IPS DF 6.9 (cell line): ENCODE results near the gene C8G.

Experiments used
- DNase-seq: peaks from one replicate; pipeline ENCODE4 v3.0.0-alpha.2; 2013; ENCODE audit warnings: low read depth, low spot score
- H3K27ac ChIP-seq: one replicate; pipeline ENCODE4 v1.5.1; 2013; ENCODE audit warnings: low read length, control low read depth
- H3K27me3 ChIP-seq: 2 replicates; pipeline ENCODE4 v1.6.1; 2013; ENCODE audit warnings: mild to moderate bottlenecking, low read length; ENCODE audit not compliant: control insufficient read depth, insufficient read depth
- H3K36me3 ChIP-seq: 2 replicates; pipeline ENCODE4 v1.6.1; 2013; ENCODE audit warnings: low read length; ENCODE audit not compliant: control insufficient read depth, insufficient read depth
- H3K4me1 ChIP-seq: 2 replicates; pipeline ENCODE4 v1.6.1; 2013; ENCODE audit warnings: low read length; ENCODE audit not compliant: control insufficient read depth, insufficient read depth
- H3K4me3 ChIP-seq: 2 replicates; pipeline ENCODE4 v1.5.1; 2013; ENCODE audit warnings: mild to moderate bottlenecking, low read length
- H3K9me3 ChIP-seq: 2 replicates; pipeline ENCODE4 v1.6.1; 2013; ENCODE audit warnings: low read length, inconsistent platforms; ENCODE audit not compliant: control insufficient read depth, insufficient read depth
- WGBS: extraction: QIAGEN DNeasy Blood & Tissue Kit; methylation state at CpG from one replicate; pipeline ENCODE4 v1.1.7; 2013; ENCODE audit warnings: mixed read lengths, missing lambda C conversion rate; ENCODE audit not compliant: insufficient read length, insufficient coverage; 5-methylcytosine and 5-hydroxymethylcytosine counted together

The C8G gene

GRCh38 chr9:136983656-136984314, 38.7 kb downstream of the C8G start:
- no CpG with 5 or more reads among the region's 11 CpGs for WGBS
- no peaks in the 10 kb centered on the region for H3K9me3 ChIP-seq

DNA sequence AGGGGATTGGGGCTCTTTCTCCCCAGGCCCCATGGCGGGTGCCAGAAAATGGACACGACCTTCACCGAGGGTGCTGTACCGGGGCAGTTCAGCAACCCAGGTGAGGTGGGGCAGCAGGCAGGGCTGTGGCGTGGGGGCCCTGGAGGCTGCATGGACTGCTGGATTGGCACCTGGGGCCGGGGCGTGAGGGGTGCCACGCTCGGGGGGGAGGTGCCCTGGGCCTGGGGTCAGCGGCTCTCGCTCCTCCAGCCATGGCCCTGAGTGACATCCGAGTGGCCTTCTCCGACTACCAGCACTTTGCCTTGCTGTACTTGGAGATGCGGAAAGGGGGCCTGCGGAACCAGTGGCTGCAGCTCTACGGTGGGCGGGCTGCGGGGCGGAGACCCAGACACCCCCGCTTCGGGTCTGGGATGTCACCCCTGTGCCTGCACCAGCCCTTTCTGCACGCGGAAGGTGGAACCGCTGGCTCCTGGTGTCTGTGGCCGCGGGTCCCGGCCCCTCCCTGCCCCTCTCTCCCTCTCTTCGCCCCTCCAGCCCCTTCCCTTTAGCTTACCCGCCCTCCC, 39.5 kb downstream of the C8G start:
- Histone ChIP-seq H3K4me1 (no peaks in the 10 kb centered on the region; the same call in 1 of the 2 replicates), H3K4me3 (peak overlapping the region; percentile 10; the same call in 1 of the 2 replicates)
- WGBS: no CpG with 5 or more reads among the region's 29 CpGs

More at GRCh38 chr9:136983656-136984314, 38.7 kb downstream of the C8G start:
- Histone ChIP-seq H3K27ac (no peak overlapping the region), H3K4me1 (no peaks in the 10 kb centered on the region; the same call in 1 of the 2 replicates), H3K4me3 (no peak overlapping the region), H3K36me3 (no peaks in the 10 kb centered on the region), H3K27me3 (peaks cover 8% of the 10 kb centered on the region; the same call in 1 of the 2 replicates)
- no peak for DNase-seq

GRCh38 chr9:136985027-136985602, 40.1 kb downstream of the C8G start:
- no CpG with 5 or more reads among the region's 48 CpGs for WGBS
- DNase-seq: no peak
- H3K27me3 ChIP-seq: peaks cover 8% of the 10 kb centered on the region; the same call in 1 of the 2 replicates
- H3K4me3 ChIP-seq: peak overlapping the region; percentile 10; the same call in 1 of the 2 replicates
- H3K27ac ChIP-seq: no peak overlapping the region
- H3K4me1 ChIP-seq: no peaks in the 10 kb centered on the region; the same call in 1 of the 2 replicates
- H3K36me3 ChIP-seq: no peaks in the 10 kb centered on the region
- H3K9me3 ChIP-seq: no peaks in the 10 kb centered on the region

More for the DNA sequence above, 39.5 kb downstream of the C8G start:
- no peak for DNase-seq
- no peak overlapping the region for H3K27ac ChIP-seq
- H3K27me3 ChIP-seq: peaks cover 8% of the 10 kb centered on the region; the same call in 1 of the 2 replicates
- H3K36me3 ChIP-seq: no peaks in the 10 kb centered on the region
- H3K9me3 ChIP-seq: no peaks in the 10 kb centered on the region

DNA sequence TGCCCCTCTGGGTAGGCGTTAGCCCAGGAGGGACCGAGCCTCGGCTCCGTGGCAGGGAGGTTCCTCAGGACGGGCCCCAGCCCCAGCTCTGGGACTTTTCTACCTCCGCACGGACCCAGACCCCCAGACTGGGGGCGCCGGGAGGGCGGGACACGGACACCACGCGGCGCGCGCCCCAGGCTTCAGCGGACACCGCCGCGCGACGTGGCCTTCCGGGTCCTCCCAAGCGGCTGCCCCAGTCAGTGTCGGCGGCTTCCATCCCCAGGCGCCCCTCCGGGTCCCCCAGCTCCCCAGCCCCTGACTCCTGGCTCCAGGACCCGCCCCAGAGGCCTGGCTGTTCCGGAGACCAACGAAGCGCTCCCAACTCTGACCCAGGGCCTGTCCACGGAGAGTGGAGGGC, 40.8 kb downstream of the C8G start:
- Histone ChIP-seq H3K9me3 (no peaks in the 10 kb centered on the region), H3K27ac (no peak overlapping the region), H3K36me3 (no peaks in the 10 kb centered on the region), H3K4me1 (no peaks in the 10 kb centered on the region; the same call in 1 of the 2 replicates), H3K4me3 (no peak overlapping the region; the same call in 1 of the 2 replicates), H3K27me3 (peaks cover 8% of the 10 kb centered on the region; the same call in 1 of the 2 replicates)
- no peak for DNase-seq
- WGBS: no CpG with 5 or more reads among the region's 33 CpGs

DNA sequence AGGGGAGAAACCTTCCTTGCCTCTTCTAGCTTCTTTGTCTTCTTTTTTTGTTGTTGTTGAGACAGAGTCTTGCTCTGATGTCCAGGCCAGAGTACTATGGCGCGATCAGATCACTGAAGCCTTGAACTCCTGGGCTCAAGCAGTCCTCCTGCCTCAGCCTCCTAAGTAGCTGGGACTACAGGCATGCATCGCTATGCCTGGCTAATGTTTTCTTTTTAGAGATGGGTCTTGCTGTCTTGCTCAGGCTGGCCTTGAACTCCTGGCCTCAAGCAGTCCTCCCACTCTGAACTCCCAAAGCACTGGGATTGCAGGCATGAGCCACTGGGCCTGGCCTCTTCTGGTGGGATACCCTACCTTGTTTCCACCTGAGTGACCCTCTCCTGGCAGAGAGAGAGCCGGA, 43.8 kb downstream of the C8G start:
- DNase-seq: no peak
- Histone ChIP-seq H3K27ac (no peak overlapping the region), H3K27me3 (peaks cover 8% of the 10 kb centered on the region; the same call in 1 of the 2 replicates), H3K9me3 (no peaks in the 10 kb centered on the region), H3K4me1 (peaks cover 3% of the 10 kb centered on the region; the same call in 1 of the 2 replicates), H3K36me3 (no peaks in the 10 kb centered on the region; the same call in 1 of the 2 replicates), H3K4me3 (no peak overlapping the region)
- WGBS: no CpG with 5 or more reads among the region's 4 CpGs

GRCh38 chr9:136990242-136990911, 45.3 kb downstream of the C8G start:
- no CpG with 5 or more reads among the region's 10 CpGs for WGBS
- Histone ChIP-seq H3K36me3 (no peaks in the 10 kb centered on the region; the same call in 1 of the 2 replicates), H3K27ac (no peak overlapping the region), H3K9me3 (no peaks in the 10 kb centered on the region), H3K4me1 (peaks cover 7% of the 10 kb centered on the region), H3K27me3 (peaks cover 4% of the 10 kb centered on the region; the same call in 1 of the 2 replicates), H3K4me3 (no peak overlapping the region)
- DNase-seq: no peak

DNA sequence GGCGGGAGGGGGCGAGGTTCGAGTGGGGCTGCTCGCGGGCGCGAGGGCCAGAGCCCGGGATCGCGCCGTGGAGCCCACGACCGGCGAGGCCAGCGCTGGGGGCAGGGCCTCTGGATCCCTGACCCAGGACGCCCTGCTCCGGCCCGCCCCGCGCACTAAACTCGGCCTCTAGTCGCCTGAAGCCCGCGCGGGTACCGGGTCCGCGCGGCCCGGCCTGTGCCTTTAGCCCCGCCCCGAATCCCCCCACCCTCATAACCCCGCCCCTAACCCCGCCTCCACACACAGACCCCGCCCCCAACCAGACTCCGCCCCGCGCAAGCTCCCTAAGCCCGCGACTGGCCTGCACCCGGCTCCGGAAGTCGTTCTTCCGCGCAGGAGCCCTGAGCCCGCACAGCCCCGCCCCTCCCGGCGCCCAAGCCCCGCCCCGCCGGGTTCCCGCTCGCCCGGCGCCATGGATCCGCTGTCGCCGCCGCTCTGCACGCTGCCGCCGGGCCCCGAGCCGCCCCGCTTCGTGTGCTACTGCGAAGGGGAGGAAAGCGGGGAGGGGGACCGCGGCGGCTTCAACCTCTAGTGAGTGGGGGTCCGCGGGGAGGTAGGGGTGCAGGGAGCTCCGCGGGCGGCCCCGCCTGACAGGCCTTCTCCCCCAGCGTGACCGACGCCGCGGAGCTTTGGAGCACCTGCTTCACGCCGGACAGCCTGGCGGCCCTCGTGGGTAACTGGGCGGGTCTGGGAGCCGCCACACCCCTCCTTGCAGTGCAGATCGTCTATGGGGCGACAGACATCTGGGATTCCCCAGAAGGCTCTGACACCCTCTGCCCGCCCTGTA, 47.2 kb downstream of the C8G start, which contains the start of gene PAXX:
Gene PAXX, plus strand, starts transcription at position 430 of the 826 bp plus-strand sequence. Its CDS starts 22 bp downstream, at position 452.
- Histone ChIP-seq H3K4me3 (peak within 1 kb of the TSS; percentile 75), H3K4me1 (peaks cover 15% of the 10 kb centered on the region), H3K36me3 (no peaks in the 10 kb centered on the region; the same call in 1 of the 2 replicates), H3K9me3 (no peaks in the 10 kb centered on the region), H3K27me3 (no peaks in the 10 kb centered on the region; the same call in 1 of the 2 replicates), H3K27ac (no peak within 1 kb of the TSS)
- WGBS: no CpG with 5 or more reads among the region's 92 CpGs
- DNase-seq: no peak

GRCh38 chr9:136992819-136993369, 47.9 kb downstream of the C8G start:
- Histone ChIP-seq H3K36me3 (no peaks in the 10 kb centered on the region; the same call in 1 of the 2 replicates), H3K4me1 (peaks cover 18% of the 10 kb centered on the region), H3K27me3 (no peaks in the 10 kb centered on the region; the same call in 1 of the 2 replicates), H3K27ac (no peak overlapping the region), H3K4me3 (peak overlapping the region; percentile 75; the same call in 1 of the 2 replicates), H3K9me3 (no peaks in the 10 kb centered on the region)
- no CpG with 5 or more reads among the region's 18 CpGs for WGBS
- DNase-seq: no peak

DNA sequence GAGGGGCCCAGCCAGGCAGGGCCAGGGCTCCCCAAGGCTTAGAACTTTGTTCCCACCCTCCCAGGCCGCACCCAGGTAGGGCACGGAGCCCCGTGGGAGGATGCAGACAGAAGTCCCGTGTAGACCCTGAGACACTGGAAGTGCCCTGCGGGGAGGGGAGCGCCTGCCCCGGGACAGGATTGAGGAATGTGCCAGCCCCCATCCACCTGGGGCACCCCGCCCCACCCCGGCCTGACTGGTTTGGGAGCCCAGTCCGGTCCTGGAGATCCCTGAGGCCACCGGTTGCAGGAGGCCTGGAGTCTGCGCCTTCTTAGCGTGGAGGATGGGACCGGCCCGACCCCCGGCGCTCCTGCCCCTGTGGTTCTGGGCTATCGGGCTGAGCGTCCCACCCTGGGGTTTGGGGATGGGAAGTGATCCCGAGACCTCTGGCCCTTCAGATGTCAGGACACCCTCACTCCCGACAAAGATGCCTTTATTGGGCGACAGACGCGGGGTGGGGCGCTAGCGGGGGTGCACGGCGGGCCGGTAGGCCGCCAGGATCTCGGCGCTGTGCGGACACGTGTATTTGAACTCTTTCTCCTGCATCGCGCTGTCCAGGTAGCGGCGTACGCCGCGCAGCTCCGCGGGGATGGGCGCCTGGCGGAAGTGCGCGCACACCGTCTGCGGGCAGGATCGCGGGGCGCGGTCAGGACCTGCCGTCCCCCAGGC, 49.3 kb downstream of the C8G start:
- Histone ChIP-seq H3K36me3 (no peaks in the 10 kb centered on the region; the same call in 1 of the 2 replicates), H3K27ac (no peak overlapping the region), H3K4me3 (peak overlapping the region; percentile 31; the same call in 1 of the 2 replicates), H3K4me1 (peaks cover 18% of the 10 kb centered on the region), H3K9me3 (no peaks in the 10 kb centered on the region), H3K27me3 (no peaks in the 10 kb centered on the region; the same call in 1 of the 2 replicates)
- WGBS: no CpG with 5 or more reads among the region's 54 CpGs
- no peak for DNase-seq
